ENCODE results near the gene LDLRAP1.

DNA sequence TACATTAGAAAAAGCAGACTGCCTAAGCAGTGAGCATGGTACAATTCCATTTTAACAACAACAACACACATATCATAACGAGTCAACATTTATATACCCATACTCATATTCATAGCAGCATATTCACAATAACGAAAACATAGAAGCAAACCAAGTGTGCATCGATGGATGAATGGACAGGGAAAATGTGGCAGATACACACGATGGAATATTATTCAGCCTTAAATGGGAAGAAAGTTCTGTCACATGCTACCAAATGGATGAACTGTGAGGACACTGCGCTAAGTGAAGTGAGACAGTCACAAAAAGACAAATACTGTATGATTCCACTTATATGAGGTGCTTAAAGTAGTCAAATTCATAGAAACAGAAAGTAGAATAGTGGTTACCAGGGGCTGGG, 63.7 kb downstream of the LDLRAP1 start:
- no peak for TF ChIP-seq CTCF (IDR thresholded peaks at IDR 0.05; ENCODE audit: insufficient read depth, low read length)
- TF ChIP-seq POLR2AphosphoS5 (IDR thresholded peaks at IDR 0.05; ENCODE audit: low read depth): no peak

Data from HL-60 (cell line).